ENCODE data around the gene EHMT2.

Gene EHMT2

DNA sequence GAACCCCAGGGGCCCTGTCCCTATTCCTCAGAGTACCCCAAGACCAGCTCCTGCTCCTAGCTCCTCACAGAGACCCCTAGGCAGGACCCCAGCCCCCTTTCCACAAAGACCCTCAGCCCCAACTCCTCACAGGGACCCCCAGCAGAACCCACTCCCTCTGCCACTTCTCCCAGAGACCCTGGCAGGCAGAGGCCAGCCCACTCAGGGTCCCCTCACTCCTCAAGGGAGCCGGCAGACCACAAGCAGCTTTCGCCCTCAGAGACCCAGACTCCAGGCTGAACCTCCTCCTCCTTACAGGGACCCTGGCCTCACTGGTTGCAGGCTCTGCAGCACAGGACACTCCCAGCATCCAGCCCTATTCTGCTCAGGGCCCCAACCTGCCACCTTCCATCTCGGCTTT lies 19.3 kb downstream of the EHMT2 start:
- DNase-seq (ENCODE audit: low spot score), result no peak
- in situ Hi-C loops (cut with MboI; ENCODE audit: low sequenced_read_pairs, unreplicated experiment), result no loop called here
- TF ChIP-seq, protein P1, sequence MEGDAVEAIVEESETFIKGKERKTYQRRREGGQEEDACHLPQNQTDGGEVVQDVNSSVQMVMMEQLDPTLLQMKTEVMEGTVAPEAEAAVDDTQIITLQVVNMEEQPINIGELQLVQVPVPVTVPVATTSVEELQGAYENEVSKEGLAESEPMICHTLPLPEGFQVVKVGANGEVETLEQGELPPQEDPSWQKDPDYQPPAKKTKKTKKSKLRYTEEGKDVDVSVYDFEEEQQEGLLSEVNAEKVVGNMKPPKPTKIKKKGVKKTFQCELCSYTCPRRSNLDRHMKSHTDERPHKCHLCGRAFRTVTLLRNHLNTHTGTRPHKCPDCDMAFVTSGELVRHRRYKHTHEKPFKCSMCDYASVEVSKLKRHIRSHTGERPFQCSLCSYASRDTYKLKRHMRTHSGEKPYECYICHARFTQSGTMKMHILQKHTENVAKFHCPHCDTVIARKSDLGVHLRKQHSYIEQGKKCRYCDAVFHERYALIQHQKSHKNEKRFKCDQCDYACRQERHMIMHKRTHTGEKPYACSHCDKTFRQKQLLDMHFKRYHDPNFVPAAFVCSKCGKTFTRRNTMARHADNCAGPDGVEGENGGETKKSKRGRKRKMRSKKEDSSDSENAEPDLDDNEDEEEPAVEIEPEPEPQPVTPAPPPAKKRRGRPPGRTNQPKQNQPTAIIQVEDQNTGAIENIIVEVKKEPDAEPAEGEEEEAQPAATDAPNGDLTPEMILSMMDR (IDR thresholded peaks at IDR 0.05; ENCODE audit: borderline replicate concordance, control extremely low read depth, extremely low read depth, insufficient read depth, missing control alignments), result no peak

DNA sequence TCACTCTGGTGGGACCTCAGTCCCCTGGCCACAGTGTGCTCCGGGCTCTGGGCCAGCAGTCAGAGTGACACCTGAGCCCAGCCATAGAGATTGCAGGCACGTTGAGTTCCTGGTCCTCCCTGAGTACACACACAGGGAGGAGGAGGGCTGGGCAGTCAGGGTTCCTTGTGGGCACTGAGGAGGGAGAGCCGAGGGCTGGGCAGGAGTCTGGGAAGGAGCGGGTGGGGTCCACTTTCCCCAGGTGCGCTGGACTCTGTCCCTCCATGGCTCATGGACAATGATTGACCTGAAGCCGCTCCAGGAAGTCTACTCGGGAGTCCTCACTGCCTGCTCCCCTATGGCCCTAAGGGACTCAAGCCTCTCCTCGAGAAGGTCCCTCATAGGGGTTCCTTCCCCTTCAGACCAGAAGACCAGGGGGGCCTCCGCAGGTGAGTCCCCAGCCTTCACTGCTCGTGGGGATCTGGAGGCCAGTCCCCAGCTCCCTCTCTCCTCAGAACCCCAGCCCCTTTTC lies 19.8 kb downstream of the EHMT2 start:
- in situ Hi-C loops (cut with MboI; ENCODE audit: low sequenced_read_pairs, unreplicated experiment), result no loop called here
- no peak for DNase-seq (ENCODE audit: low spot score)

DNA sequence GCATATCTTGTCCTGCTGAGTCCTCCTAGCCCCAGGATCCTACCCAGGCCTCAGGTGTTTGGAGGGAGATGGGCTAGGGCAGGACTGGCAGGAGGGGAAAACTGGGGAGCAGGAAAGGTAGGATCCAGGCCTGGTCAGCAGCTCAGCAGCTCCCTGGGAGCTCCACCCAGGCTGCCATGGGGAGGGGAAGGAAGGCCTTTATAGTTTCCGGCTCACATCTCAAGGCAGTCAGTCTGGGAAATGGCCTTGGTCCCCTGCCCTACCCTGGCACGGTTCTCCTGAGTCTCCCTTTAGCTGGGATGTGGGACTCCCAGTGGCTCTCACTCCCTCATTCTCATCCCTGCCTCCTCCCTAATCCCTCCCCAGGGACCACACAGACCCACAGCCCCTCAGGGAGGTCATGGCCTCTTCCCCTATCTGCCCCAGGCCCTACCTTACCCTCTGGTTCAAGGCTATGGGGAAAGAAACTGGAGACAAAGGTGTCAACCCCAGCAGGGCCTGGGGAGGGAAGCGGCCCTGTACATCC lies 20.3 kb downstream of the EHMT2 start:
- DNase-seq (ENCODE audit: low spot score), result no peak
- TF ChIP-seq, protein P1 (IDR thresholded peaks at IDR 0.05; ENCODE audit: borderline replicate concordance, control extremely low read depth, extremely low read depth, insufficient read depth, missing control alignments), result no peak
- in situ Hi-C loops (cut with MboI; ENCODE audit: low sequenced_read_pairs, unreplicated experiment), result no loop called here

More for the DNA sequence above, 19.8 kb downstream of the EHMT2 start:
- TF ChIP-seq, protein P1 (IDR thresholded peaks at IDR 0.05; ENCODE audit: borderline replicate concordance, control extremely low read depth, extremely low read depth, insufficient read depth, missing control alignments), result no peak

DNA sequence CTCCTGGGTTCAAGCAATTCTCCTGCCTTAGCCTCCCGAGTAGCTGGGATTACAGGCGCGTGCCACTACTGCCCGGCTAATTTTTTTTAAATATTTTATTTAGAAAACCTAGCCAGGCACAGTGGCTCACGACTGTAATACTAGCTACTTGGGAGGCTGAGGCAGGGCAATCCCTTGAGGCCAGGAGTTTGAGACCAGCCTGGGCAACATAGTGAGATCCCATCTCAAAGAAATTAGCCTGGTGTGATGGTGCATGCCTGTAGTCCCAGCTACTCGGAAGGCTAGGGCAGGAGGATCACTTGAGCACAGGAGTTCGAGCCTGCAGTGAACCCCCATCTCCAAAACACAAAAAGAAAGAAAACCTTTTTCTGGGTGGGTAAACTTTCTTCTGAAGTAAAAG lies 21.1 kb downstream of the EHMT2 start:
- TF ChIP-seq, protein P1 (IDR thresholded peaks at IDR 0.05; ENCODE audit: borderline replicate concordance, control extremely low read depth, extremely low read depth, insufficient read depth, missing control alignments), result no peak
- no peak for DNase-seq (ENCODE audit: low spot score)
- in situ Hi-C loops (cut with MboI; ENCODE audit: low sequenced_read_pairs, unreplicated experiment), result no loop called here

DNA sequence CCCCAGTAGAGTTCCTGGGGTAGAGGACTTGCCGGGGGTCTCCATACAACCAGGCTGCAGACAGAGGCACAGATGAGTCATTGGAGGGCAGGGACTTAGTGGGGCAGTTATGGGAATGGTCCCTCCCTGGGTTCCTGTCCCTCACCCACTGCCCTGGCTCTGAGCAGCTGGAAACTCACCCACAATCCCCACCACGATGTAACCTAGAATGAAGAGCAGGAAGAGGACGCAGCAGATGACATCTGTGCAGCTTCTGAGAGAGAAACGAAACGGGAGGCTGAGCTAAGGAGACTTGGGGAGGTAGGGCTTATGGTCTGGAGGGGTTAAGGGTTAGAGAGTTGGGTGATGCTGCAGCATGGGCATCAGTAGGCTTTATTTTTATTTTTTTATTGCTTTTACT lies 21.6 kb downstream of the EHMT2 start:
- TF ChIP-seq, protein P1 (IDR thresholded peaks at IDR 0.05; ENCODE audit: borderline replicate concordance, control extremely low read depth, extremely low read depth, insufficient read depth, missing control alignments), result no peak

DNA sequence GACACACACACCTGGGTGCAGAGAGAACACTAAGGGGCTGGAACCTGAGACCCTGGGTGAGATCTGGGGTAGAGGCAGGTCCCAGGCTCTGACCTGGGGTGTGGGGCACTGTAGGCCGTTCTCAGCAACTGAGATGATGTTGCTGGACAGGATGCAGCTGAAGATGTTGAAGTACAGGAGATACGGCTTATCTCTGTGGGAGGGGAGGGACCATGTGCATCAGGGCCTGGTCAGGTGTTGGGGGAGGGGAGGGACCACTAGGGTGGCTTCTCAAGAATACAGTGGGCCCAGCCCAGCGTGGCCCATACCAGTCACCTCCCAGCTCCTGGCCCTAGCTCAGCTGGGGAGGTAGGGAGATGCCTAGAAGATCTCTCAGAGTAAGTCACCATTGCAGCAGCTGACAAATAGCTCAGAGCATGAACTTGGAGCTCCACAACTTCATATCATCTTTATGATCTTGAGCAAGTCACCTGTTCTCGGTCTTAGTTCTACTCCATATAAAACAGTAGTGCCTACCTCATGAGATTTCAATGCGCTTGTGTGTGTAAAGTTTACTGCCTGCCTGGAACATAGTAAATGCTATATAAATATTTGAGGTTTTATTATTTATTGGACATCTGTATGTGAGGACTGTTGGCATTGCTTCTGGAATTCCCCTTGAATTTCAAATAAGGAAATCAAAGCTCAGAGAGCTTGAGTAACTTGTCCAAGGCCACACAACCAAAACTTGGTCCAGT lies 22.5 kb downstream of the EHMT2 start:
- no peak for DNase-seq (ENCODE audit: low spot score)
- in situ Hi-C loops (cut with MboI; ENCODE audit: low sequenced_read_pairs, unreplicated experiment), result no loop called here
- TF ChIP-seq, protein P1 (IDR thresholded peaks at IDR 0.05; ENCODE audit: borderline replicate concordance, control extremely low read depth, extremely low read depth, insufficient read depth, missing control alignments), result no peak

More for the DNA sequence above, 21.6 kb downstream of the EHMT2 start:
- in situ Hi-C loops (cut with MboI; ENCODE audit: low sequenced_read_pairs, unreplicated experiment), result no loop called here
- DNase-seq (ENCODE audit: low spot score), result no peak

All from GM13976 (cell line).